PC-9 (cell line): ENCODE data around the gene DPF1.

Experiments used
- CTCF ChIP-seq: fragments of 200-600 bp; sonication (generic); conservative IDR thresholded peaks from 2 replicates; pipeline ENCODE4 v1.6.1; 2017; ENCODE audit warnings: mixed run types, antibody characterized with exemption, mild to moderate bottlenecking, moderate library complexity
- EZH2 ChIP-seq: fragments of 200-600 bp; sonication (generic); IDR thresholded peaks from 2 replicates; pipeline ENCODE4 v1.8.0; 2017; ENCODE audit warnings: antibody characterized with exemption, low read depth

GRCh38 chr19:38231918-38232317, 7.9 kb upstream of the DPF1 start:
- TF ChIP-seq CTCF: no peak
- TF ChIP-seq EZH2: no peak
